ENCODE results near the gene FANCM.

Gene FANCM

DNA sequence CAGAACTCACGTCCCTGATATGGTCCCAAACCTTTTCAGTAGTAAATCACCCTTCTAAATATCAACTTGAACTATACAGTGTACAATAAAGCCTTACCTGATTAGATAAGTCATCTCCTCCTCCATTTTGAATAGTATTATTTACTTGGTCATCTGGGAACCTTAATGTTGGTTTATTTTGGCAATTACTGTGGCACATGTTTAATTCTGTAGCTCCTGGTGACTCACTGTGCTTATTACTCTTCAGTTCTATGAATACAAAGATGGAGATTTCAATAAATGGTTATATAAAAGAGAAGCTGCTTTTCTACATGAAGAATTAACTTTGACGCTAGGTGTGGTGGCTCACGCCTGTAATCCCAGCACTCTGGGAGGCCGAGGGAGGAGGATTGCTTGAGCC lies 91.8 kb downstream of the FANCM start:
- no peak for DNase-seq (ENCODE audit: low read depth)

DNA sequence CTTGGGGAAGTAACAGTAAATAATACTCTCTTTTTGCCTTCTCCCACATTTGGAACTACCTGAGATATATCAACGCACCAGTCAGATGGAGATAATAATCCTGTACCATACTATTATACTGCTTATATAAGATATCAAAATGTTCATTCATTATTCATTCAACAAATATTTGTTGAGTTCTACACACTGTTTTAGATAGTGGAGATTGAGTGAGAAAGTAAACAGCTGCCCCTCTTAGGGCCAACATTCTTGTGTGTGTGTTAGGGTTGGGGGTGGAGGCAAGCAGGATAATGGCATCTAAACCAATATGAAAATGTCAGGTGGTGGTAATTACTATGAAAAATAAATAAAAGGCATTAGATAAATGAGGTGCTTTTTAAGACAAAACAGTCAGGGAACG lies 103.3 kb downstream of the FANCM start:
- DNase-seq (ENCODE audit: low read depth) = no peak

DNA sequence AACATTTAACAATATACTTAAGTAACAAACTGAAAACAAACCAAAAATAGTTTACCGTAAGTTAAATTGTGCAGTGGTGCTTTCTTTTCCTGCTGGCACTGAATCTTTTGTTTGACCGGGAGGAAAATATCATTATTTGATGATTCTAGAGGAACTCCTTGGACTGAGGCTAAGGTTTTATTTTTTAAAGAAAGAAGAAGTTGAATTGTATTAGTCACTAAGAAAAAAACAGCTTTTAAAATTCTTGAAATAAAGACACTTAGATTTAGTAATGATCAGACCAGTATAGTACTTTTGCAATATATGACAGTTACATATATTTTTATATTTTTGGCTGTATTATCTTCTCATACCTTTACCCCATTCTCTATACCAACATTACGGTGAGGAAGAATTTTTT lies 107.0 kb downstream of the FANCM start:
- DNase-seq (ENCODE audit: low read depth) = no peak

DNA sequence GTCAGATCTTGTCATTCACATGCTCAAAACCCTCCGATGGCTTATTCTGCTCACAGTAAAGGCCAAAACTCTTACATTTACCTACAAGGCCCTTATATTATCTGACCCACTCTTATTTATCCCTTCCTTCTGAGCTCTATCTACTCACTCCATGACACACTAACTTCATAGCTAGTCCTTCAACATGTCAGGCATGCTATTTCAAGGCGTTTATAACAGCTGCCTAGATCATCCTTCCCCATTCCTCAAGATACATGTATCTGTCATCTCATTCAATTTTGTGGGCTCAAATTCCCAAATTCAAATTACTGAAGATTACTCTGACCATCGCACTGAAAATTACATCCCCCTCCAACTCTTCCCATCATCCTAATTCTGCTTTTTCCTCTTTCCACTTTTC lies 110.4 kb downstream of the FANCM start:
- DNase-seq (ENCODE audit: low read depth) = no peak

GRCh38 chr14:45246691-45247090 lies 111.0 kb downstream of the FANCM start:
- no peak for DNase-seq (ENCODE audit: low read depth)

GRCh38 chr14:45247427-45247826 lies 111.7 kb downstream of the FANCM start:
- no peak for DNase-seq (ENCODE audit: low read depth)

DNA sequence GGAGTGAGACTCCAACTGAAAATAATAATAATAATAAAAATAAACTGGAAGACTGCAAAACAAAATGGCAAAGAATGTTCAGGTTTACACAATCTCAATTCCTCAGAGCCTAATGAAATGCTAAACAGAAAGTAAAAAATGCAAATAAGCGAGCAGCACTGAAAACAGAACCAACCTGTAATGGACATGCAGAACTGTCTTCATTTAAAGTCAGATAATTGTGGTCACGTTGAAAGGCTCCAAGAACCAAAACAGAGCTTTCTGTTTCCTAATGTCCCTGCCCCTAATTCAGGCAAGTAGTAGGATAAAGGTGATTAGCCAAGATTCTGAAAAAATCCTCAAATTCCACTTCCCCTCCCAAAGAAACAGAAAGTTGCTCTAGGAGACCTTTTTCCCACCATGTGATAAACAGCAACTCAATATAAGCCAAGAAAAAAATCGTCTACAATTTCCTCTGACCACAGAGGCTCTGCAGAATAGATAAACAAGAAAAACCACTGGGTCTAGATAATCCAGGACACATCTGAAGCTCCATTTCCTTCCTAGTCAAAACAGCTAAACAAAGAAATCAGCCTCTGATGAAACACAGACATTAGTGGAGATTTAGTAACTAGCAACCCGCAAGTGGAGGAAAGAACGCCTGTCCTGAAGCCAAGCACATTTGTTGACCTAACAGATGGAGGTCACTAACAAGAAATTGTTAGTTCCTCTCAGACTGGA lies 114.3 kb downstream of the FANCM start:
- DNase-seq (ENCODE audit: low read depth) = no peak
